ENCODE data around the gene REEP5. TPM values are rescaled to one million over a fixed set of nuclear protein-coding genes. Genes with fewer than 3 reads are reported as not detected.

The REEP5 gene
- total RNA-seq, 1 experiment from 2014 or later, result 112 TPM

- ChIA-PET CTCF (no interaction called here), POLR2A (no interaction called here)
- Histone ChIP-seq H3K4me3 (ENCODE audit: low read depth in 2 of 2, low read length in 2 of 2) (no peak overlapping the region), H3K27ac (ENCODE audit: low read length) (0 out of 2 replicates have a peak overlapping the region, but pooled peaks have one; percentile 81), H3K27me3 (ENCODE audit: control insufficient read depth, insufficient read depth, low read length) (no peaks in the 10 kb centered on the region), H3K4me1 (ENCODE audit: control insufficient read depth, insufficient read depth, low read length) (peaks cover 24% of the 10 kb centered on the region), H3K9me3 (ENCODE audit: control insufficient read depth, insufficient read depth, low read depth, low read length) (no peaks in the 10 kb centered on the region), H3K36me3 (ENCODE audit: control insufficient read depth, insufficient read depth, low read length) (peaks cover 8% of the 10 kb centered on the region; the same call in 1 of the 2 replicates)
- no peak for ATAC-seq
- no peak for DNase-seq (ENCODE audit: low read depth, low spot score)
- in situ Hi-C loops (cut with HindIII; ENCODE audit: low pct_unique_long_range_greater_than_20kb, low sequenced_read_pairs), result no loop called here
- TF ChIP-seq CTCF (IDR thresholded peaks at IDR 0.05), result no peak
- TF ChIP-seq POLR2AphosphoS5 (IDR thresholded peaks at IDR 0.05; ENCODE audit: low read depth, low read length), result no peak
- TF ChIP-seq SIN3A (IDR thresholded peaks at IDR 0.05; ENCODE audit: borderline replicate concordance, insufficient read depth, low read depth, low read length), result no peak
- intact Hi-C loops (cut with micrococcal nuclease; ENCODE audit: unreplicated experiment), result loop anchor here (5.0 kb wide), 1 partner anchor 33 kb away; no protein-coding TSS in a partner anchor
- no TSS peak for BruUV-seq (replicated peaks)
Measured at GRCh38 chr5:112923988-112924387, 2.0 kb upstream of the REEP5 start.

- in situ Hi-C loops (cut with HindIII; ENCODE audit: low pct_unique_long_range_greater_than_20kb, low sequenced_read_pairs), result no loop called here
- H3K4me1 ChIP-seq (ENCODE audit: control insufficient read depth, insufficient read depth, low read length), result peaks cover 30% of the 10 kb centered on the region
- BruUV-seq (replicated peaks), result no TSS peak
- no peak for DNase-seq (ENCODE audit: low read depth, low spot score)
- no peaks in the 10 kb centered on the region for H3K9me3 ChIP-seq (ENCODE audit: control insufficient read depth, insufficient read depth, low read depth, low read length)
- H3K4me3 ChIP-seq (ENCODE audit: low read depth in 2 of 2, low read length in 2 of 2), result no peak overlapping the region
- POLR2A ChIA-PET, result interaction anchor here (0.6 kb wide), 1 partner anchor 21 kb away, joined by 7 read pairs; no protein-coding TSS in a partner anchor
- H3K36me3 ChIP-seq (ENCODE audit: control insufficient read depth, insufficient read depth, low read length), result peaks cover 8% of the 10 kb centered on the region; the same call in 1 of the 2 replicates
- TF ChIP-seq REST (IDR thresholded peaks at IDR 0.05; ENCODE audit: insufficient read depth in 1 of 2, low read depth in 2 of 2, low read length in 1 of 2) (no peak), POLR2AphosphoS5 (IDR thresholded peaks at IDR 0.05; ENCODE audit: low read depth, low read length) (no peak), SIN3A (IDR thresholded peaks at IDR 0.05; ENCODE audit: borderline replicate concordance, insufficient read depth, low read depth, low read length) (no peak), TCF7L2 (IDR thresholded peaks at IDR 0.05; ENCODE audit: low read depth, low read length) (no peak), CTCF (IDR thresholded peaks at IDR 0.05) (no peak)
- no peak for ATAC-seq
- peak overlapping the region; percentile 81 for H3K27ac ChIP-seq (ENCODE audit: low read length)
- H3K27me3 ChIP-seq (ENCODE audit: control insufficient read depth, insufficient read depth, low read length), result no peaks in the 10 kb centered on the region
- CTCF ChIA-PET, result no interaction called here
- intact Hi-C loops (cut with micrococcal nuclease; ENCODE audit: unreplicated experiment), result loop anchor here (5.0 kb wide), 1 partner anchor 34 kb away; no protein-coding TSS in a partner anchor
Measured at GRCh38 chr5:112923148-112923917, 1.3 kb upstream of the REEP5 start.
